Endodermal cell (in vitro differentiated cells): Measurements from ENCODE around the gene APC. TPM values are rescaled to one million over a fixed set of nuclear protein-coding genes. Genes with fewer than 3 reads are reported as not detected.

Experiments used
- DNase-seq: peaks from one replicate; pipeline ENCODE4 v3.0.0-alpha.2; 2017
- H3K27ac ChIP-seq: 2 replicates; pipeline ENCODE4 v1.5.1; 2013; ENCODE audit warnings: mild to moderate bottlenecking, low read depth, low read length, moderate library complexity
- H3K27me3 ChIP-seq: 2 replicates; pipeline ENCODE4 v1.6.1; 2013; ENCODE audit warnings: mild to moderate bottlenecking, low read length, moderate library complexity; ENCODE audit not compliant: insufficient read depth, control insufficient read depth, poor library complexity, severe bottlenecking
- H3K36me3 ChIP-seq: 2 replicates; pipeline ENCODE4 v1.7.0; 2013; ENCODE audit warnings: mild to moderate bottlenecking, low read length, moderate library complexity; ENCODE audit not compliant: control insufficient read depth, insufficient read depth
- H3K4me1 ChIP-seq: one replicate; pipeline ENCODE4 v1.7.0; 2013; ENCODE audit warnings: low read length; ENCODE audit not compliant: control insufficient read depth, insufficient read depth
- H3K4me3 ChIP-seq: 2 replicates; pipeline ENCODE4 v1.5.1; 2013; ENCODE audit warnings: mild to moderate bottlenecking, low read length, moderate library complexity
- H3K9ac ChIP-seq: 2 replicates; pipeline ENCODE4 v1.6.1; 2013; ENCODE audit warnings: mild to moderate bottlenecking, low read length, moderate library complexity; ENCODE audit not compliant: poor library complexity, severe bottlenecking; ENCODE audit errors: extremely low read depth
- H3K9me3 ChIP-seq: 2 replicates; pipeline ENCODE4 v1.6.1; 2013; ENCODE audit warnings: mild to moderate bottlenecking, low read length, moderate library complexity; ENCODE audit not compliant: control insufficient read depth
- H3K27ac Mint-ChIP-seq: 2 replicates; pipeline ENCODE4 v1.8.0; 2020; ENCODE audit warnings: mixed read lengths
- H3K27me3 Mint-ChIP-seq: 2 replicates; pipeline ENCODE4 v1.8.0; 2021; ENCODE audit warnings: mild to moderate bottlenecking, mixed read lengths; ENCODE audit not compliant: insufficient read depth
- H3K36me3 Mint-ChIP-seq: 2 replicates; pipeline ENCODE4 v1.8.0; 2020; ENCODE audit warnings: low read depth, mixed read lengths
- H3K4me1 Mint-ChIP-seq: 2 replicates; pipeline ENCODE4 v1.8.0; 2020; ENCODE audit warnings: mixed read lengths
- H3K4me3 Mint-ChIP-seq: 2 replicates; pipeline ENCODE4 v1.8.0; 2020; ENCODE audit warnings: mild to moderate bottlenecking, moderate library complexity, mixed read lengths
- H3K9me3 Mint-ChIP-seq: 2 replicates; pipeline ENCODE4 v1.8.0; 2020; ENCODE audit warnings: mild to moderate bottlenecking, mixed read lengths
- WGBS, 2 experiments: methylation state at CpG; one replicate each; pipeline versions ENCODE4 v1.1.5 to v1.1.7; 2013; ENCODE audit warnings: missing lambda C conversion rate in 2 of 2, mixed read lengths in 1 of 2; ENCODE audit not compliant: insufficient coverage in 1 of 2, insufficient read length in 1 of 2; 5-methylcytosine and 5-hydroxymethylcytosine counted together
- total RNA-seq, 2 donors: library from RNA; stranded (reverse); fragmentation: NEBNext Ultra II Directional in 1 of 2; extraction: Animal tissue kit (Norgen Biotek cat#: 25700) in 1 of 2; gene quantifications; 2 replicates in 1 of 2; 3 replicates in 1 of 2; pipeline ENCODE4 v1.2.1, GENCODE V29; 2021
- TF ChIP-seq, protein P1 (sequence below): fragments of 200-600 bp; sonication (generic); conservative IDR thresholded peaks from 2 replicates; pipeline ENCODE4 v1.5.0; 2021; ENCODE audit warnings: antibody characterized with exemption, mild to moderate bottlenecking

The APC gene
- total RNA-seq, 2 donors from 2014 or later, result 66.3 to 87.6 TPM

DNA sequence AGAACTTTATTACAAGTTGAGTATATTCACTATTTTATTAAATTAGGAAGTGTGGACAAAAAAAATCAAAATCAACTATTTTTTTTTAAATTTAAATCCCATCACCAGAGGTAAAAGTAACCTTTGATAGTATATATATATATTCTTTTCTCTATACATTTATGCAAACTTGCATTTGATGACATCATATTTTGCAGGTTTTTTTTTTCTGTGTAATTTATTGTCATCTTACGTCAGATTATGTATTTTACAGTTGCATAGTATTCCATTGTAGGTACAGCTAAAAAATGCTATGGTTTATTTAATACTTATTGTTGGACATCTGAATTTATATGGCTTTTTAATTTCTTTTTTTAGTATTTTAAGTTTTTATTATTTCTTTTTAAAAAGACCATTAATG, 25.5 kb downstream of the APC start:
- Mint-ChIP-seq H3K27ac (no peak overlapping the region), H3K36me3 (peaks cover 56% of the 10 kb centered on the region), H3K4me3 (no peak overlapping the region), H3K4me1 (no peaks in the 10 kb centered on the region), H3K27me3 (no peaks in the 10 kb centered on the region), H3K9me3 (no peaks in the 10 kb centered on the region)
- Histone ChIP-seq H3K27me3 (no peaks in the 10 kb centered on the region), H3K9ac (no peak overlapping the region), H3K27ac (no peak overlapping the region), H3K4me1 (no peaks in the 10 kb centered on the region), H3K9me3 (peaks cover 29% of the 10 kb centered on the region), H3K36me3 (peaks cover 87% of the 10 kb centered on the region), H3K4me3 (no peak overlapping the region)
- no peak for DNase-seq
- TF ChIP-seq, protein P1, sequence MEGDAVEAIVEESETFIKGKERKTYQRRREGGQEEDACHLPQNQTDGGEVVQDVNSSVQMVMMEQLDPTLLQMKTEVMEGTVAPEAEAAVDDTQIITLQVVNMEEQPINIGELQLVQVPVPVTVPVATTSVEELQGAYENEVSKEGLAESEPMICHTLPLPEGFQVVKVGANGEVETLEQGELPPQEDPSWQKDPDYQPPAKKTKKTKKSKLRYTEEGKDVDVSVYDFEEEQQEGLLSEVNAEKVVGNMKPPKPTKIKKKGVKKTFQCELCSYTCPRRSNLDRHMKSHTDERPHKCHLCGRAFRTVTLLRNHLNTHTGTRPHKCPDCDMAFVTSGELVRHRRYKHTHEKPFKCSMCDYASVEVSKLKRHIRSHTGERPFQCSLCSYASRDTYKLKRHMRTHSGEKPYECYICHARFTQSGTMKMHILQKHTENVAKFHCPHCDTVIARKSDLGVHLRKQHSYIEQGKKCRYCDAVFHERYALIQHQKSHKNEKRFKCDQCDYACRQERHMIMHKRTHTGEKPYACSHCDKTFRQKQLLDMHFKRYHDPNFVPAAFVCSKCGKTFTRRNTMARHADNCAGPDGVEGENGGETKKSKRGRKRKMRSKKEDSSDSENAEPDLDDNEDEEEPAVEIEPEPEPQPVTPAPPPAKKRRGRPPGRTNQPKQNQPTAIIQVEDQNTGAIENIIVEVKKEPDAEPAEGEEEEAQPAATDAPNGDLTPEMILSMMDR, result no peak
- WGBS, 2 experiments, result 100% methylated on average over 1 of the region's 1 CpG; no CpG with 5 or more reads in 1 of the 2 experiments

DNA sequence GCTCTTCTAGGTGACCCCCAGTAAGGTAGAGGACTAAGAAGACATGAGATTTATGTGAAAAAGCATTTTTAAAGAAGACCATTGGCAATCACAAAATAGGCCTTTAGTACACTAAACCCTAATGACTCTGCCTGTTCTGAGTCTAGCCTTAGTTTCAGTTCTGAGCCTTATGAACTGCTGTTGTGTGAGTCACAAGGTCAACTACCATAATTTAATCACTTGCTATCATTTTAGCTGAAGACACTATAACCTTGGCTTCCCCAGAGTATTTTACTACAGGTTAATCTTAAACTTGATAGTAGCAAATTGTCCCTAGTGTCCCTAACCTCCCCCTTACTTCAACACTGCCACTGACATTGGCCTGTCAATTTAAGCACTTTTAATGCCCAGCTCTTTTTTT, 34.4 kb downstream of the APC start:
- DNase-seq, result no peak
- TF ChIP-seq, protein P1, result no peak
- Histone ChIP-seq H3K9ac (no peak overlapping the region), H3K27me3 (no peaks in the 10 kb centered on the region), H3K4me1 (no peaks in the 10 kb centered on the region), H3K27ac (no peak overlapping the region), H3K4me3 (no peak overlapping the region), H3K36me3 (peaks cover 98% of the 10 kb centered on the region), H3K9me3 (no peaks in the 10 kb centered on the region)
- no peaks in the 10 kb centered on the region for H3K27me3 Mint-ChIP-seq
- no peak overlapping the region for H3K4me3 Mint-ChIP-seq
- peak overlapping the region; percentile 64 for H3K27ac Mint-ChIP-seq
- peaks cover 41% of the 10 kb centered on the region for H3K36me3 Mint-ChIP-seq
- H3K9me3 Mint-ChIP-seq, result no peaks in the 10 kb centered on the region
- no peaks in the 10 kb centered on the region for H3K4me1 Mint-ChIP-seq

DNA sequence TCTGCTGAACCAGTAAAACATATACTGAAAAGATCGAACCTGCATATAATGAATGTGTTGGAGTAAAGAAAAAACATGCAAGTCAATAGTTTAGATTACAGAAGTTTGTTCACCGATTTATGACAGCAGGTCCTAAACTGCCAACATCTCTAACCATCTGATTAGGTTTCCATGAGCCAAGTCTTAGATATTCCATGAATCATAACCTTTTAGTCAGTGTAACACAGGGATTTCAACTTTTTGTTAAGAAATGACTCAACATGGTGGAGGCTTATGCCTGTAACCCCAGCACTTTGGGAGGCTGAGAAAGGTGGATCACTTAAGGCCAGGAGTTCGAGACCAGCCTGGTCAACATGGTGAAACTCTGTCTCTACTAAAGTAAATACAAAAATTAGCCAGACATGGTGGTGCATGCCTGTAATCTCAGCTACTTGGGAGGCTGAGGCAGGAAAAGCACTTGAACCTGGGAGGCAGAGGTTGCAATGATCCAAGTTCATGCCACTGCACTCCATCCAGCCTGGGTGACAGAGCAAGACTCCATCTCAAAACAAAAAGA, 38.7 kb downstream of the APC start:
- Histone ChIP-seq H3K9ac (no peak overlapping the region), H3K9me3 (no peaks in the 10 kb centered on the region), H3K27ac (no peak overlapping the region), H3K4me3 (no peak overlapping the region), H3K27me3 (no peaks in the 10 kb centered on the region), H3K4me1 (no peaks in the 10 kb centered on the region), H3K36me3 (peaks cover 93% of the 10 kb centered on the region)
- TF ChIP-seq, protein P1, result no peak
- Mint-ChIP-seq H3K4me3 (no peak overlapping the region), H3K36me3 (peaks cover 50% of the 10 kb centered on the region), H3K27ac (no peak overlapping the region), H3K27me3 (no peaks in the 10 kb centered on the region), H3K9me3 (no peaks in the 10 kb centered on the region), H3K4me1 (no peaks in the 10 kb centered on the region)
- 84 to 97% methylated on average over 2 to 3 of the region's 3 CpGs for WGBS, 2 experiments
- DNase-seq, result no peak
